ENCODE data around the gene PMIS2.

The PMIS2 gene

DNA sequence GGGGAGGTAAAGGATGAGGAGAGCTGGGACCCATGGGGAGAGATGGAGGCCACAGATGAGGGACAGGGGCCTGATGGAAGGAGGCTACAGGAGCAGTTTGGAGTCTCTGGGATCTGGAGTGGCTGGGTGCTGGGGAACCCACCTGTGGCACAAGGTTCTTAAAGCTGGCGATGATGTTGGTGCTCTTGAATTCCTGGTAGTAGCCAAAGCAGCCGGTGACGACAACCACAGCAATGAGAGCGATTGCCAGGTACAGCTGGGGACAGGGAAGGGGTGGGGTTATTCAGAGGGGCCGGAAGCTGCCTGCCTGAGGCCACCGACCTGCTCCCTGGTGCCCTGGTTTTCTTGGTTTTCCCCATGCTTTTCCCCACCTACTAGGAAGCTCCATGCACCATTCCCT, 25.3 kb upstream of the PMIS2 start:
- no peak for DNase-seq
- no peaks in the 10 kb centered on the region for H3K9me3 Mint-ChIP-seq
- CTCF ChIA-PET = interaction anchor here (1.3 kb wide), 1 partner anchor 12 kb away, joined by 3 read pairs; no protein-coding TSS in a partner anchor
- H3K4me1 Mint-ChIP-seq = peaks cover 12% of the 10 kb centered on the region
- no peak overlapping the region for H3K4me3 Mint-ChIP-seq
- H3K27ac Mint-ChIP-seq = no peak overlapping the region
- peaks cover 88% of the 10 kb centered on the region for H3K27me3 Mint-ChIP-seq
- no peaks in the 10 kb centered on the region for H3K36me3 Mint-ChIP-seq

DNA sequence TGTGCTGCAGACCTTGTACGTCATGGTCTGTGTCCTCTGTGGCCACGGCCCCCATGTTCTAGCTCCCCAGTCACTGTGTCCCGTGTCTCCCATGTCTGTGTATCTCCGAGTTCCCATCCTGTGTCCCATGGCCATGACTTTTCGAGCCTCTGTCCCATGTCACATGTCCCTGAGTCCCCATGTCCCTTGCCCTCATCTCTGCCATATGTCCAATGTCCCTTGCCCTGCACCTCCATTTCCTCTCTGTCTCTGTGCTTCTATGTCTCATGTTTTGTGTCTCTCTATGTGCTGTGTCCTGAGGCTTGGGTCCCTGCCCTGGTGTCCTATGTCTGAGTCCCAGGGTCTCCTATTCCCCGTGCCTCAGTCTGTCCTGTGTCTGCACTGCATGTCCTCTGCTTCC, 24.5 kb upstream of the PMIS2 start:
- Mint-ChIP-seq H3K27me3 (peaks cover 85% of the 10 kb centered on the region), H3K27ac (no peak overlapping the region), H3K9me3 (no peaks in the 10 kb centered on the region), H3K36me3 (no peaks in the 10 kb centered on the region), H3K4me1 (peaks cover 12% of the 10 kb centered on the region), H3K4me3 (no peak overlapping the region)
- no peak for DNase-seq
- CTCF ChIA-PET = no interaction called here

DNA sequence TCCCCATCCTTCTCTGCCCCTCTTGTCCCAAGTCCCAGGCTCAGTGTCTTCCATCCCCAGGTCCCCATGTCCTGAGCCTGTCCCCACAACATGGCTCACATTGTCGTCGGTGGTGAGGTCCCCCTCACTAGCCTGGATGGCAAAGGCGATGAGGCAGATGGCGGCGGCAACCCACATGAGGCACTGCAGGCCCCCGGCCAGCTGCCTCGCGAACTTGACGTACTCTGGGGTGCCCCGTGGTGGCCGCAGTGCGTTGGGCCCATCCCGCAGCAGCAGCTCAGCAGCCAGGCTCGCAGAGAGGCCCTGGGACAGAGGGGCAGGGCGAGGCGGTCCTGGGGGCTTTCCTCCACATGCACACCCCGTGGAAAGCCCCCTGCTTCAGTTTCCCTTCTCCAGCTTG, 23.6 kb upstream of the PMIS2 start:
- Mint-ChIP-seq H3K4me1 (peaks cover 8% of the 10 kb centered on the region), H3K27me3 (peaks cover 82% of the 10 kb centered on the region), H3K36me3 (no peaks in the 10 kb centered on the region), H3K27ac (no peak overlapping the region), H3K9me3 (no peaks in the 10 kb centered on the region), H3K4me3 (no peak overlapping the region)
- no peak for DNase-seq
- CTCF ChIA-PET = interaction anchor here (1.4 kb wide), 1 partner anchor 14 kb away, joined by 3 read pairs; no protein-coding TSS in a partner anchor

DNA sequence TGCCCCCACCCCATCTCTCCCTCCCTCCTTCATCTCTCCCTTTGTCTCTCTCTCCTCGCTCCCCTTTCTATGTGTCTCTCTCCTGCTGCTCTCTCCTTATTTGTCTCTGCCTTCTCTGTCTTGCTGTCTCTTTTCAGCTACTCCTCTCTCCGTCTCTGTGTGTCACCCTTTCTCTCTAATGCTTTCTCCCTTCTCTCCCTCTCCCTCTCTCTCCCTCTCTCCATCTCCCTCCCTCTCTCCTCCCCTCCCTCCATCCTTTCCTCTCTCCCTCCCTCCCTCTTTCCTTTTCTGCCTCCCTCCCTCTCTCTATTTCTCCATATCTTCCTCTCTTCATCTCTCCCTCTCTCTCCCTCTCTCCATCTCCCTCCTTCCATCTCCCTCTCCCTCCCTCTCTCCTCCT, 23.2 kb upstream of the PMIS2 start:
- H3K4me3 Mint-ChIP-seq = no peak overlapping the region
- H3K9me3 Mint-ChIP-seq = no peaks in the 10 kb centered on the region
- no peak for DNase-seq
- CTCF ChIA-PET = interaction anchor here (1.4 kb wide), 1 partner anchor 15 kb away, joined by 3 read pairs; no protein-coding TSS in a partner anchor
- no peaks in the 10 kb centered on the region for H3K36me3 Mint-ChIP-seq
- no peak overlapping the region for H3K27ac Mint-ChIP-seq
- H3K4me1 Mint-ChIP-seq = peaks cover 7% of the 10 kb centered on the region
- peaks cover 77% of the 10 kb centered on the region for H3K27me3 Mint-ChIP-seq

DNA sequence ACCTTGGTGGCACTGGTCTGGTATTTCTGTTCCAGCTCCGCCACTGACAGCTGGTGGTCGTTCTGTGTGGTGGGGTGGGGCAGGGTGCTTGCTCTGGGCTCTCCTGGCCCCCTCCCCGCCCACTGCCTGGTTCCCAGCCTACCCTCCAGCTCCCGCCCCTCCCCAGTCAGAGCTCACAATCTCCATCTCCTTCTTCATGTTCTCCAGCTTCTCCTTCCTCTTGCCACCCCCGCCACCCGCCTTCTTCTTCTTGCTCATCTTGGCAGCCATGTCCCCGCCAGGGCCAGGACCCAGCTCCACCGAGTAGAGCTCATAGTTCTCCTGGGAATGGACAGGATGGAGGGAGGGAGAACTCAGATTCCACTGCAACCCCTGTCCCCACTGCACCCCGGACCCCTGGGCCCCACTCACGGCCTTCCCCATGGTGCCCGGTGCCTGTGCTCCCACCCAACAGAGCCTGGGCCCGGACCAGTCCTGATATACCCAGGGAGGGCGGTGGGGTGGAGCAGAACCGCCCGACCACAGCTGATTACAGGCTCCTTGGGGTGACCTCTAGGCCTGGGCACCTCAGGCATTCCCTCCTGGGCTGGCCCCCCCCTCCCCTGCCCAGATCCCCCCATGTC, 22.7 kb upstream of the PMIS2 start, which contains the start of gene ATP4A:
Gene ATP4A, minus strand, starts transcription at position 452 of the 623 bp plus-strand sequence. Its CDS starts 29 bp downstream, at position 423.
- CTCF ChIA-PET = interaction anchor here (1.4 kb wide), 1 partner anchor 15 kb away, joined by 3 read pairs; no protein-coding TSS in a partner anchor
- no peaks in the 10 kb centered on the region for H3K9me3 Mint-ChIP-seq
- H3K36me3 Mint-ChIP-seq = no peaks in the 10 kb centered on the region
- no peak within 1 kb of the TSS for H3K27ac Mint-ChIP-seq
- DNase-seq = peak; percentile 15
- no peak within 1 kb of the TSS for H3K4me3 Mint-ChIP-seq
- peaks cover 5% of the 10 kb centered on the region for H3K4me1 Mint-ChIP-seq
- H3K27me3 Mint-ChIP-seq = peaks cover 72% of the 10 kb centered on the region

DNA sequence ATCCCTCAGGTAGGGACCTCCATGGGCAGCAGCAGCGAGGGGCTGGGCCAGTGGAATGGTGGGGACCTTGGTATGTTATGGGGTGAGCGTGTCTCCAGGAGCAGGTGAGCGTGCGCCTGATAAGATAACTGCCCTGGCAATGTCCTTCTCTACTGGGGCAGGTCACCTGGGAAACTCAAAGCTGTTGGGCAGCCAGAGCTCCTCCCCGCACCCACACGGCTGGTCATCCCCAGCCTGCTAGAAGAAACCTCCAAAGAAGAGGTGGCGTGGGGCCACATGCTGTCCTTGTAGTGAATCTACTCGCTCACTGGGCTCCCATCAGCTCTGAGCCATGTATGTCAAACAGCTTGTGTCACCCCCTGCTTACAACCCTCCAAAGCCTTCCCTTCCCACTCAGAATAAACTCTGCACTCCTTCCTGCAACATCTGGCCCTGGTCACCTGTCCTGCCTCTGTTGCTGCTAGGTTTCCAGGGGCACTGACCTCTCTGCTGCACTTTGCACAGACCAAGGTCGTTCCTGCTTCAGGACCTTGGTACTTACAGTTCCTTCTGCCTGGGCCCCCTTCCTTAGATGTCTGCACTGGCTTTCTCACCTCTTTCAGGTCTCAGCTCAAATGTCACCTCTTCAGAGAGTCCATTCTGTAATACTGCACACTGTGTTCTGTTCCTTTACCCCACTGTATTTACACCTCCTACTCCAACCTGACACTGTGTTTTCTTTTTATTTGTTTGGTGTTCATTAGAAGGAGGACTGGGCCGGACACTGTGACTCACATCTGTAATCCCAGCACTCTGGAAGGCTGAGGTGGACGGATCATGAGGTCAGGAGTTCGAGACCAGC, 20.7 kb upstream of the PMIS2 start:
- Mint-ChIP-seq H3K36me3 (no peaks in the 10 kb centered on the region), H3K27ac (no peak overlapping the region), H3K9me3 (no peaks in the 10 kb centered on the region), H3K4me3 (no peak overlapping the region), H3K4me1 (no peaks in the 10 kb centered on the region), H3K27me3 (peaks cover 63% of the 10 kb centered on the region)
- peak; percentile 5 for DNase-seq
- CTCF ChIA-PET = interaction anchor here (0.6 kb wide), 1 partner anchor 9 kb away, joined by 4 read pairs; no protein-coding TSS in a partner anchor

DNA sequence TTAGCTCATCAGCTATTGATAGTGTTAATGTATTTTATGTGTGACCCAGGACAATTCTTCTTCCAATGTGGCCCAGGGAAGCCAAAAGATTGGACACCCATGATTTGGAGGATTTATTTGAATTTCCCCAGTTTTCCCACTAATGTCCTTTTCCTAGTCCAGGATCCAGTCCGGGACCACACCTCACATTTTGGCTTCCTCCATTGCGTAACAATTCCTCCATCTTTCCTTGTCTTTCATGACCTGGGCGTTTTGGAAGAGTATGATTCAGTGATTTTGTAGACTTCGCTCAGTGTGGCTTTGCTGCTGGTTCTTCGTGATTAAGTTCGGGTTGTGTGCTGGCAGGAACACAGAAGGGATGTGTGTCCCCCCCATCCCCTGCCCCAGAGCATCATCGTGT, 19.2 kb upstream of the PMIS2 start:
- H3K27me3 Mint-ChIP-seq = peaks cover 63% of the 10 kb centered on the region

DNA sequence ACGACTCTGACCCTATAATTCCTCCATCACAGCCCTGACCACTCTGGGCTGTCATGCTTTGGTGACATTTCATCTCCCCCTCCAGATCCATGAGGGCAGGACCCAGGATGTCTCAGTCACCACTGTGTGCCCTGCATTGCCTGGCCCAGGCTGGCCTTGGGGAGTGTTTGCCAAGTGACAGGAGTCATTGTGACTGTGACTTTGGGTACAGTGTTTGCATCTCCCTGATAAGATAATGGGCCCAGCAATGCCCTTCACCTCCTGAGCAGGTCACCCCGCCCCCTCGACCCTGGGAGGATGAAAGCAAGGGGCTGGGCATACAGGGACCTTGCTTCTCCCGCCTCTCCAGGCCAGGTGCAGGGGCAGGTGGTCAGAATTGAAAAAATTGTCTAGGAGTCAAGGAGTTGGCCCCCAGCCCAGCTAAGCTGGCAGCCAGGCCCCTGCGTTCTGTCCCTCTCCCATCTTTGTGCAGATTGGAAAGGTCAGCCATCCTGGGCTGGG, 16.6 kb upstream of the PMIS2 start:
- no peak for DNase-seq
- CTCF ChIA-PET = interaction anchor here (0.7 kb wide), 1 partner anchor 21 kb away, joined by 3 read pairs; no protein-coding TSS in a partner anchor
- Mint-ChIP-seq H3K36me3 (no peaks in the 10 kb centered on the region), H3K4me3 (no peak overlapping the region), H3K27me3 (peaks cover 43% of the 10 kb centered on the region), H3K4me1 (peaks cover 2% of the 10 kb centered on the region), H3K27ac (no peak overlapping the region), H3K9me3 (no peaks in the 10 kb centered on the region)

More for the DNA sequence above, 19.2 kb upstream of the PMIS2 start:
- Mint-ChIP-seq H3K27ac (no peak overlapping the region), H3K36me3 (no peaks in the 10 kb centered on the region), H3K4me3 (no peak overlapping the region), H3K4me1 (peaks cover 2% of the 10 kb centered on the region), H3K9me3 (no peaks in the 10 kb centered on the region)
- no peak for DNase-seq
- CTCF ChIA-PET = no interaction called here

DNA sequence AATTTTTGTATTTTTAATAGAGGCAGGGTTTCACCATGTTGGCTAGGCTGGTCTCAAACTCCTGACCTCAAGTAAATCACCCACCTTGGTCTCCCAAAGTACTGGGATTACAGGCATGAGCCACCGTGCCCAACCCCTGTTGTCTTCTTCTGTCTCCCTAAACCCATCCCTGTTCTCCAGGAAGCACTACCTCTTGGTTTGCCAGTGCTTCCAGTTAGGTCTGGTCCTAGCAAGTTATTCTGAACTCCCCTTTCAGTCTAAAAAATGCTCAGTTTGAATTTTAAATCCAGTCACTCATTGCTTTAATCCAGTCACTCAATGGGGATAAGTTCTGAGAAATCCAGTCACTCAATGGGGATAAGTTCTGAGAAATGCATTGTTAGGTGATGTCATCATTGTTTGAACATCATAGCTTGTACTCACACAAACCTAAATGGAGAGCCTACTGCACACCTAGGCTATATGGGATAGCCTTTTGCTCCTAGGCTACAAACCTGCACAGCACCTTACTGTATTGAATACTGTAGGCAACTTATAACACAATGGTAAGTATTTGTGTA, 14.5 kb upstream of the PMIS2 start:
- CTCF ChIA-PET = no interaction called here
- Mint-ChIP-seq H3K27me3 (peaks cover 31% of the 10 kb centered on the region), H3K36me3 (no peaks in the 10 kb centered on the region), H3K4me1 (peaks cover 2% of the 10 kb centered on the region), H3K27ac (no peak overlapping the region), H3K4me3 (no peak overlapping the region), H3K9me3 (peaks cover 17% of the 10 kb centered on the region)
- DNase-seq = no peak

DNA sequence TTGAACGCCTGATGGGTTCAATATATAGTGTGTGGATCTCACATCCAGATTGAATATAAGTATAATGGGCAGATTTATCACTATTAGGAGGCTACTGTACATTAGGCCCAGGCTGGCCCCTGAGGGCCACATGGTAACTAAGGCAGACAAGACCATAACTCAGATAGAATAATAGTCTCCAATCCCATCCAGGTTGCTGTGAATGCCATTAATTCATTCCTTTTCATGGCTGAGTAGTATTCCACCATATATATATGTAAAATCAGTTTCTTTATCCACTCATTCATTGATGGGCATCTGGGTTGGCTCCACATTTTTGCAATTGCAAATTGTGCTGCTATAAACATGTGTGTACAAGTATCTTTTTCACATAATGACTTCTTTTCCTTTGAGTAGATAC, 8.1 kb upstream of the PMIS2 start:
- H3K27me3 Mint-ChIP-seq = peaks cover 22% of the 10 kb centered on the region
- no peak for DNase-seq
- no peaks in the 10 kb centered on the region for H3K4me1 Mint-ChIP-seq
- peaks cover 6% of the 10 kb centered on the region for H3K36me3 Mint-ChIP-seq
- H3K9me3 Mint-ChIP-seq = peaks cover 25% of the 10 kb centered on the region
- H3K4me3 Mint-ChIP-seq = no peak overlapping the region
- no peak overlapping the region for H3K27ac Mint-ChIP-seq
- CTCF ChIA-PET = no interaction called here

DNA sequence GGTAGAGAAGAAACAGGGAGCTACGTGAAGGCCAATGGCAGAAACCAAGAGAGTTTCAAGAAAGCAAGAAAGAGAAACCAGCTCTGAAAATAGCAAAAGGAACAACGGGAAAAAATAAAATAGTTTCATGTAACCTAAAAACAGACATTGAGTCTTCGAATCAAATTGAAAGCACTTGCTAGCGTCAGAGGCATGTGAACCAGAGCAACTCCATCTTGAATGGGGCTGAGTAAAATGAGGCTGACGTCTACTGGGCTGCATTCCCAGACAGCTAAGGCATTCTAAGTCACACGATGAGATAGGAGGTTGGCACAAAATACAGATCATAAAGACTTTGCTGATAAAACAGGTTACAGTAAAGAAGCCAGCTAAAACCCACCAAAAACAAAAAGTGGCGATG, 7.3 kb upstream of the PMIS2 start:
- peaks cover 6% of the 10 kb centered on the region for H3K36me3 Mint-ChIP-seq
- no peak overlapping the region for H3K4me3 Mint-ChIP-seq
- H3K4me1 Mint-ChIP-seq = no peaks in the 10 kb centered on the region
- no peak overlapping the region for H3K27ac Mint-ChIP-seq
- peaks cover 29% of the 10 kb centered on the region for H3K27me3 Mint-ChIP-seq
- CTCF ChIA-PET = no interaction called here
- peaks cover 25% of the 10 kb centered on the region for H3K9me3 Mint-ChIP-seq
- no peak for DNase-seq

DNA sequence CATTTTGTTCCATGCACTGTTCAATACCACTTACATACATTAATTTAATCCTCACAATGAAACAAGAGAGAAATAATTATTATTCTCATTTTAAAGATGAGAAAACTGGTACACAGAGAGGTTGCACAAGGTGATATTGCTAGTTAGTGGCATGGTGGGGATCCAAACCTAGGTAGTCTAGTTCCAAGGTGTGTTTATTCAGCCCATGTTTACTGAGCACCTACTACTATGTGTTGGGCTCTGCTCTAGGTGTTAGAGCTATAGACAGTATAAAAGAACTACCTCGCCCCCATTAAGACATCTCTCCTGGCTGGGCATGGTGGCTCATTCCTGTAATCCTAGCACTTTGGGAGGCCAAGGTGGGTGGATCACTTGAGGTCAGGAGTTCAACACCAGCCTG, 3.2 kb upstream of the PMIS2 start:
- no peaks in the 10 kb centered on the region for H3K9me3 Mint-ChIP-seq
- peaks cover 59% of the 10 kb centered on the region for H3K27me3 Mint-ChIP-seq
- H3K4me1 Mint-ChIP-seq = no peaks in the 10 kb centered on the region
- no peak overlapping the region for H3K27ac Mint-ChIP-seq
- no peak for DNase-seq
- CTCF ChIA-PET = no interaction called here
- H3K36me3 Mint-ChIP-seq = no peaks in the 10 kb centered on the region
- H3K4me3 Mint-ChIP-seq = no peak overlapping the region

DNA sequence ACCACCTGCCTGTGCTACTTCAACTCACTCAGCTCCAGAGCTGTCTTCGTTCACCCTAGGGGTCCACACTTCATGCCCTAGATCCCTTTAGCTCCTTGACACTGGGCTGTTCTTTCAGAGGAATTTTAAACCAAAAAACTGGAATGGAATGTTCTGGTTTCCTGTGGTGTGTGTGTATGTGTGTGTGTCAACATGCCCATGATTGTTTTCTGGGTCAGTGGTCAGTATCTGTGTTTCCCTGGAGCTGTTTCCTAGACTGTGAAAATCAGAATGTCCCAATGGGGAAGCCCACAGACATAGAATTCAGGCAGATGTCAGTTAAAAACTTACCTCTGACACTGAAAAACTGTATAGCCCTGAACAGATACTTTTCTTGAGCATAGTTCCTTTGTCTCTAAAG, 1.3 kb downstream of the PMIS2 start:
- no peak for DNase-seq
- Mint-ChIP-seq H3K27me3 (peaks cover 69% of the 10 kb centered on the region), H3K36me3 (no peaks in the 10 kb centered on the region), H3K4me3 (no peak overlapping the region), H3K4me1 (no peaks in the 10 kb centered on the region), H3K27ac (no peak overlapping the region), H3K9me3 (no peaks in the 10 kb centered on the region)
- CTCF ChIA-PET = interaction anchor here (1.7 kb wide), 1 partner anchor 232 kb away, joined by 3 read pairs; no protein-coding TSS in a partner anchor

DNA sequence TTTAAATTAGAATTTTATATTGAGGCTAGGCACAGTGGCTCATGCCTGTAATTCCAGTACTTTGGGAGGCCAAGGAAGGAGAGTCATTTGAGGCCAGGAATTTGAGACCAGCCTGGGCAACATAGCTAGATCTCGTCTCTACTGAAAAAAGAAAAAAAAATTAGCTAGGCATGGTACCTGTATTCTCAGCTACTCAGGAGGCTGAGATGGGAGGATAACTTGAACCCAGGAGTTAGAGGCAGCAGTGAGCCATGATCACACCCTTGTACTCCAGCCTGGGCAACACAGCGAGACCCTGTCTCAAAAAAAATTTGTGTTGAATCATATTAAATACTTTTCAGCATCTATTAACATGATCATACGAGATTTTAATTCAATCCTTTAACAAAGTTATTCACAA, 4.9 kb downstream of the PMIS2 start:
- peaks cover 36% of the 10 kb centered on the region for H3K27me3 Mint-ChIP-seq
- no peak overlapping the region for H3K4me3 Mint-ChIP-seq
- DNase-seq = no peak
- H3K36me3 Mint-ChIP-seq = no peaks in the 10 kb centered on the region
- H3K27ac Mint-ChIP-seq = no peak overlapping the region
- H3K9me3 Mint-ChIP-seq = no peaks in the 10 kb centered on the region
- no peaks in the 10 kb centered on the region for H3K4me1 Mint-ChIP-seq
- CTCF ChIA-PET = interaction anchor here (0.6 to 2.4 kb wide), 4 partner anchors 42 to 252 kb away, joined by 3 to 20 read pairs (median 5); no protein-coding TSS in a partner anchor
